ENCODE results near the gene GALNT17.
"Not testable (repeated sequence)": the region's sequence is repeated elsewhere in the genome, so short reads cannot be mapped to it uniquely, and the experiment has no call there.

Gene GALNT17

GRCh38 chr7:71171476-71171875 lies 39.5 kb downstream of the GALNT17 start:
- DNase-seq, result no peak

GRCh38 chr7:71173955-71174354 lies 42.0 kb downstream of the GALNT17 start:
- DNase-seq, result no peak

GRCh38 chr7:71182438-71182935 lies 50.5 kb downstream of the GALNT17 start:
- no peak for DNase-seq

- DNase-seq, result no peak
Measured at GRCh38 chr7:71184136-71184535, 52.2 kb downstream of the GALNT17 start.

- DNase-seq, result no peak
Measured at GRCh38 chr7:71184609-71185008, 52.7 kb downstream of the GALNT17 start.

- no peak for DNase-seq
Measured at GRCh38 chr7:71186535-71187057, 54.7 kb downstream of the GALNT17 start.

GRCh38 chr7:71191771-71192170 lies 59.8 kb downstream of the GALNT17 start:
- no peak for DNase-seq

- DNase-seq, result no peak
Measured at GRCh38 chr7:71193099-71193810, 61.3 kb downstream of the GALNT17 start.

GRCh38 chr7:71198391-71198790 lies 66.4 kb downstream of the GALNT17 start:
- DNase-seq, result no peak

GRCh38 chr7:71198887-71199286 lies 66.9 kb downstream of the GALNT17 start:
- no peak for DNase-seq

- DNase-seq, result no peak
Measured at GRCh38 chr7:71206184-71206583, 74.2 kb downstream of the GALNT17 start.

- DNase-seq, result no peak
Measured at GRCh38 chr7:71208881-71209280, 76.9 kb downstream of the GALNT17 start.

GRCh38 chr7:71209484-71209883 lies 77.5 kb downstream of the GALNT17 start:
- DNase-seq, result not testable (repeated sequence)

- no peak for DNase-seq
Measured at GRCh38 chr7:71210220-71210619, 78.3 kb downstream of the GALNT17 start.

GRCh38 chr7:71212433-71212832 lies 80.5 kb downstream of the GALNT17 start:
- DNase-seq, result not testable (repeated sequence)

- DNase-seq, result no peak
Measured at GRCh38 chr7:71216211-71216610, 84.3 kb downstream of the GALNT17 start.

- DNase-seq, result no peak
Measured at GRCh38 chr7:71220210-71220695, 88.3 kb downstream of the GALNT17 start.

GRCh38 chr7:71221049-71221448 lies 89.1 kb downstream of the GALNT17 start:
- DNase-seq, result no peak

- DNase-seq, result no peak
Measured at GRCh38 chr7:71221549-71221948, 89.6 kb downstream of the GALNT17 start.

GRCh38 chr7:71227126-71227525 lies 95.2 kb downstream of the GALNT17 start:
- DNase-seq, result no peak

- DNase-seq, result no peak
Measured at GRCh38 chr7:71229148-71229547, 97.2 kb downstream of the GALNT17 start.

- DNase-seq, result no peak
Measured at GRCh38 chr7:71229699-71230098, 97.8 kb downstream of the GALNT17 start.

GRCh38 chr7:71235253-71235652 lies 103.3 kb downstream of the GALNT17 start:
- no peak for DNase-seq

- DNase-seq, result no peak
Measured at GRCh38 chr7:71236230-71237105, 104.5 kb downstream of the GALNT17 start.
